GM12878 (cell line): Measurements from ENCODE around the gene GALK1. TPM values are rescaled to one million over a fixed set of nuclear protein-coding genes. Genes with fewer than 3 reads are reported as not detected.

Experiments used
- ATAC-seq: fragments of 200-7000 bp; cut with Tn5 transposase; 3 replicates; pipeline ENCODE4 v1.9.1; 2020; ENCODE audit warnings: mild to moderate bottlenecking, moderate library complexity
- BruUV-seq: library from RNA; stranded (reverse); fragments of 400-500 nt; replicated peaks from 2 replicates; lab custom pipeline; 2021; lab: Mats Ljungman, UMichigan
- CTCF ChIA-PET: fragments of 300-600 bp; sonication (Branson Sonifier 250); formaldehyde crosslinking; extraction: SDS; loops from one replicate; lab custom pipeline; 2021; ENCODE audit warnings: inconsistent platforms; lab: Yijun Ruan, JAX
- POLR2A ChIA-PET: fragments of 350-600 bp; formaldehyde crosslinking; extraction: SDS; loops from one replicate; lab custom pipeline; 2021; ENCODE audit warnings: inconsistent platforms; lab: Charles Lee
- RAD21 ChIA-PET: fragments of 300-600 bp; sonication (Branson Sonifier 250); formaldehyde crosslinking; loops from one replicate; lab custom pipeline; 2023; ENCODE audit warnings: antibody characterized with exemption; ENCODE audit not compliant: unreplicated experiment; lab: Charles Lee
- SMC1A ChIA-PET: fragments of 300-600 bp; sonication (Branson Sonifier 250); formaldehyde crosslinking; loops from one replicate; lab custom pipeline; 2023; ENCODE audit not compliant: unreplicated experiment, uncharacterized antibody; lab: Charles Lee
- DNase-seq: peaks from one replicate; pipeline ENCODE4 v3.0.0-alpha.2; 2011; ENCODE audit warnings: low read depth, low spot score
- FAIRE-seq: peaks from 3 replicates; lab custom pipeline; 2011; peaks lifted over from hg19 to GRCh38; lab: Jason Lieb, UNC
- H2AFZ ChIP-seq: 2 replicates; pipeline ENCODE4 v1.6.0; 2011; ENCODE audit warnings: low read depth, low read length, control low read depth; ENCODE audit not compliant: control insufficient read depth
- H3K27ac ChIP-seq: 2 replicates; pipeline ENCODE4 v1.5.1; 2011; ENCODE audit warnings: control low read depth; ENCODE audit not compliant: control insufficient read depth, insufficient read depth
- H3K27me3 ChIP-seq, 2 experiments: replicated peaks in 1 of 2; 2 replicates each; pipeline versions ENCODE4 v1.6.0 to v1.6.1; 2011; ENCODE audit warnings: low read length in 1 of 2; ENCODE audit not compliant: control insufficient read depth in 2 of 2, insufficient read depth in 2 of 2
- H3K36me3 ChIP-seq, 2 experiments: 2 replicates each; pipeline ENCODE4 v1.5.1; 2011; ENCODE audit warnings: low read length in 1 of 2; ENCODE audit not compliant: control insufficient read depth in 2 of 2, insufficient read depth in 2 of 2
- H3K4me1 ChIP-seq: 2 replicates; pipeline ENCODE4 v1.6.1; 2011; ENCODE audit warnings: mild to moderate bottlenecking, low read length, moderate library complexity, mixed read lengths; ENCODE audit not compliant: control insufficient read depth, insufficient read depth
- H3K4me2 ChIP-seq: 2 replicates; pipeline ENCODE4 v1.6.0; 2011; ENCODE audit warnings: control low read depth; ENCODE audit not compliant: control insufficient read depth, insufficient read depth
- H3K4me3 ChIP-seq: fragments of 200-600 bp; sonication (generic); 2 replicates; pipeline ENCODE4 v1.5.1; 2016
- H3K79me2 ChIP-seq: 2 replicates; pipeline ENCODE4 v1.6.0; 2011; ENCODE audit warnings: low read length; ENCODE audit not compliant: control insufficient read depth, insufficient read depth
- H3K9ac ChIP-seq: 2 replicates; pipeline ENCODE4 v1.8.0; 2011; ENCODE audit warnings: low read length, control low read depth, mixed read lengths; ENCODE audit not compliant: control insufficient read depth, insufficient read depth
- H3K9me3 ChIP-seq: replicated peaks from 3 replicates; pipeline ENCODE4 v1.5.1; 2011; ENCODE audit warnings: mild to moderate bottlenecking, low read length; ENCODE audit not compliant: control insufficient read depth, insufficient read depth
- H4K20me1 ChIP-seq: 2 replicates; pipeline ENCODE4 v1.6.0; 2011; ENCODE audit not compliant: control insufficient read depth, insufficient read depth
- ATF7 ChIP-seq: fragments of 450-650 bp; IDR thresholded peaks from 2 replicates; pipeline ENCODE4 v1.6.1; 2016; ENCODE audit warnings: low read depth, mild to moderate bottlenecking
- BACH1 ChIP-seq: fragments of 450-650 bp; IDR thresholded peaks from 2 replicates; pipeline ENCODE4 v1.6.1; 2017; ENCODE audit warnings: mild to moderate bottlenecking, borderline replicate concordance
- BCL3 ChIP-seq: IDR thresholded peaks from 2 replicates; pipeline ENCODE4 v1.6.1; 2011; ENCODE audit warnings: borderline replicate concordance, low read depth, mild to moderate bottlenecking, moderate library complexity, low read length; ENCODE audit not compliant: insufficient read depth, poor library complexity, severe bottlenecking
- CBFB ChIP-seq: IDR thresholded peaks from 2 replicates; pipeline ENCODE4 v1.6.1; 2016; ENCODE audit warnings: antibody characterized with exemption, low read depth
- CHD1 ChIP-seq: IDR thresholded peaks from 2 replicates; pipeline ENCODE4 v1.6.1; 2012; ENCODE audit warnings: low read depth, low read length, improper control_type of control experiment
- CREB1 ChIP-seq: IDR thresholded peaks from 2 replicates; pipeline ENCODE4 v1.6.1; 2012; ENCODE audit warnings: low read depth, mild to moderate bottlenecking, inconsistent platforms
- CREM ChIP-seq: IDR thresholded peaks from 2 replicates; pipeline ENCODE4 v1.6.1; 2014; ENCODE audit warnings: antibody characterized with exemption, low read depth
- ETV6 ChIP-seq, 2 experiments: fragments of 450-650 bp in 1 of 2; IDR thresholded peaks in 1 of 2; conservative IDR thresholded peaks in 1 of 2; 2 replicates each; pipeline ENCODE4 v1.6.1; 2014; ENCODE audit warnings: antibody characterized with exemption in 1 of 2, borderline replicate concordance in 1 of 2, low read depth in 1 of 2, mild to moderate bottlenecking in 1 of 2, moderate library complexity in 1 of 2
- EZH2 ChIP-seq: IDR thresholded peaks from 2 replicates; pipeline ENCODE4 v1.6.1; 2012; ENCODE audit warnings: low read depth, mild to moderate bottlenecking, control low read depth, inconsistent platforms, low read length, borderline replicate concordance; ENCODE audit not compliant: control insufficient read depth
- IRF4 ChIP-seq: IDR thresholded peaks from 2 replicates; pipeline ENCODE4 v1.6.1; 2011; ENCODE audit warnings: low read depth, low read length
- JUND ChIP-seq: IDR thresholded peaks from 2 replicates; pipeline ENCODE4 v1.6.1; 2012; ENCODE audit warnings: low read depth, mild to moderate bottlenecking, low read length, improper control_type of control experiment, moderate library complexity
- MXI1 ChIP-seq: fragments of 150-350 bp; IDR thresholded peaks from 2 replicates; pipeline ENCODE4 v1.6.1; 2011; ENCODE audit warnings: low read depth, mild to moderate bottlenecking, inconsistent platforms, low read length, improper control_type of control experiment
- NBN ChIP-seq: fragments of 450-650 bp; IDR thresholded peaks from 2 replicates; pipeline ENCODE4 v1.6.1; 2016
- NR2C2 ChIP-seq: IDR thresholded peaks from 2 replicates; pipeline ENCODE4 v1.6.1; 2011; ENCODE audit warnings: borderline replicate concordance, low read depth; ENCODE audit not compliant: control insufficient read depth, insufficient read length
- PAX8 ChIP-seq: fragments of 450-650 bp; IDR thresholded peaks from 2 replicates; pipeline ENCODE4 v1.6.1; 2017; ENCODE audit warnings: mild to moderate bottlenecking, moderate library complexity
- PKNOX1 ChIP-seq: fragments of 450-650 bp; IDR thresholded peaks from 2 replicates; pipeline ENCODE4 v1.6.1; 2016; ENCODE audit warnings: mild to moderate bottlenecking
- PML ChIP-seq: IDR thresholded peaks from 2 replicates; pipeline ENCODE4 v1.6.1; 2012; ENCODE audit warnings: low read length, inconsistent platforms
- RCOR1 ChIP-seq: conservative IDR thresholded peaks from 2 replicates; pipeline ENCODE4 v1.6.1; 2012; ENCODE audit warnings: low read depth, low read length, improper control_type of control experiment
- RELB ChIP-seq: fragments of 450-650 bp; IDR thresholded peaks from 2 replicates; pipeline ENCODE4 v1.6.1; 2017; ENCODE audit warnings: low read depth, mild to moderate bottlenecking, moderate library complexity
- RUNX3 ChIP-seq: IDR thresholded peaks from 2 replicates; pipeline ENCODE4 v1.6.1; 2012; ENCODE audit warnings: low read length, inconsistent platforms
- SMAD5 ChIP-seq: IDR thresholded peaks from 2 replicates; pipeline ENCODE4 v1.6.1; 2016; ENCODE audit warnings: antibody characterized with exemption, low read depth
- SMARCA5 ChIP-seq: fragments of 450-650 bp; IDR thresholded peaks from 2 replicates; pipeline ENCODE4 v1.6.1; 2017; ENCODE audit warnings: mild to moderate bottlenecking
- TARDBP ChIP-seq: IDR thresholded peaks from 2 replicates; pipeline ENCODE4 v1.6.1; 2016; ENCODE audit warnings: borderline replicate concordance
- WGBS: methylation state at CpG from one replicate; pipeline ENCODE4 v1.1.6; 2016; ENCODE audit warnings: low lambda C conversion rate; ENCODE audit not compliant: insufficient replicate concordance, insufficient coverage; ENCODE audit errors: missing lambda C conversion rate; 5-methylcytosine and 5-hydroxymethylcytosine counted together
- in situ Hi-C: fragments of 300-500 bp; cut with MboI; formaldehyde crosslinking; loops from 9 replicates; pipeline ENCODE4 v1.14.3; 2018; ENCODE audit warnings: mixed read lengths
- intact Hi-C: fragments of 100-400 bp; cut with micrococcal nuclease; formaldehyde crosslinking; loops from one replicate; pipeline ENCODE4 v1.14.2; 2022; ENCODE audit not compliant: unreplicated experiment
- polyA plus RNA-seq, 11 experiments: library from polyadenylated mRNA; depleted of rRNA in 4 of 11; unstranded in 6 of 11; stranded (reverse) in 5 of 11; fragments of >200 nt; fragmentation: Nextera tagmentation in 4 of 11; fragmentation: Illumina TruSeq in 1 of 11; extraction: Ambion mirVana in 4 of 11; extraction: Trizol in 1 of 11; gene quantifications; 1 replicate in 1 of 11; 2 replicates in 10 of 11; pipeline versions ENCODE4 v1.2.1 to v1.2.3, GENCODE V29; 2011 to 2016; ENCODE audit warnings: inconsistent platforms in 2 of 11, missing spikeins in 2 of 11, low read depth in 1 of 11
- total RNA-seq, 4 experiments: library from RNA; depleted of rRNA in 3 of 4; stranded (reverse); fragments of >200 nt in 3 of 4; fragmentation: Illumina TruSeq in 1 of 4; extraction: Trizol in 1 of 4; gene quantifications; 2 replicates each; pipeline versions ENCODE4 v1.2.1 to v1.2.3, GENCODE V29; 2013 to 2021

Gene GALK1
- total and polyA plus RNA-seq, 10 of the 15 experiments (the other 5 are each of a cell fraction or from before 2014, with no cell fraction given) = 0.21 to 43.8 (median 21.4) TPM

GRCh38 chr17:75764417-75764710 lies 628 bp downstream of the GALK1 start:
- ChIA-PET SMC1A (interaction anchor here (0.5 to 2.6 kb wide), 19 partner anchors 11 to 140 kb away, joined by 3 to 11 read pairs (median 3); partner anchors contain the start of genes MRPL38 and TRIM65), POLR2A (interaction anchor here (1.1 to 5.3 kb wide), 11 partner anchors 9 to 96 kb away, joined by 3 to 40 read pairs (median 12); partner anchors contain the start of genes UNC13D, UNK and WBP2), CTCF (interaction anchor here (0.6 to 5.6 kb wide), 25 partner anchors 9 to 241 kb away, joined by 3 to 75 read pairs (median 5); partner anchors contain the start of genes RECQL5, SMIM5, TRIM65 and UNC13D), RAD21 (interaction anchor here (0.7 to 3.9 kb wide), 20 partner anchors 11 to 230 kb away, joined by 3 to 32 read pairs (median 6); partner anchors contain the start of genes TRIM65, UNC13D, UNK and WBP2)
- BruUV-seq = no TSS peak
- intact Hi-C loops (no loop called here), in situ Hi-C loops (no loop called here)
- WGBS = 3% methylated on average over 14 of the region's 14 CpGs
- ATAC-seq = no peak
- H3K4me1 ChIP-seq = peaks cover 12% of the 10 kb centered on the region
- peak overlapping the region; percentile 80 for H3K9ac ChIP-seq
- no peak for FAIRE-seq
- no peaks in the 10 kb centered on the region for H3K9me3 ChIP-seq
- DNase-seq = no peak
- H2AFZ ChIP-seq = peak overlapping the region; percentile 92
- peak overlapping the region; percentile 76; the same call in 1 of the 2 replicates for H3K4me3 ChIP-seq
- H3K79me2 ChIP-seq = no peaks in the 10 kb centered on the region; the same call in 1 of the 2 replicates
- no peaks in the 10 kb centered on the region for H4K20me1 ChIP-seq
- H3K27ac ChIP-seq = peak overlapping the region; percentile 48; the same call in 1 of the 2 replicates
- H3K36me3 ChIP-seq = no peaks in the 10 kb centered on the region
- H3K27me3 ChIP-seq = no peaks in the 10 kb centered on the region
- H3K4me2 ChIP-seq = peak overlapping the region; percentile 98
- no peak for TF ChIP-seq TARDBP
- no peak for TF ChIP-seq CHD1
- no peak for TF ChIP-seq PML
- TF ChIP-seq RELB = 0 out of 2 replicates have a peak, but pooled peaks have one; percentile 26
- TF ChIP-seq ATF7 = no peak
- peak; percentile 13; the same call in 1 of the 2 replicates for TF ChIP-seq BACH1
- TF ChIP-seq ETV6 (conservative IDR thresholded peaks at IDR 0.05 in 1 of 2, IDR thresholded peaks at IDR 0.05 in 1 of 2; ENCODE audit: borderline replicate concordance in 1 of 2, low read depth in 1 of 2) = no peak
- no peak for TF ChIP-seq CREM
- no peak for TF ChIP-seq CBFB
- TF ChIP-seq NBN = 0 out of 2 replicates have a peak, but pooled peaks have one; percentile 56
- no peak for TF ChIP-seq SMAD5
- TF ChIP-seq EZH2 = no peak
- TF ChIP-seq RCOR1 = no peak
- TF ChIP-seq CREB1 = no peak
- no peak for TF ChIP-seq NR2C2
- no peak for TF ChIP-seq PKNOX1
- TF ChIP-seq PAX8 = no peak
- TF ChIP-seq JUND = no peak
- no peak for TF ChIP-seq BCL3
- no peak for TF ChIP-seq MXI1
- no peak; the same call in 1 of the 2 replicates for TF ChIP-seq SMARCA5
- TF ChIP-seq RUNX3 = peak; percentile 36; the same call in 1 of the 2 replicates
- TF ChIP-seq IRF4 = no peak
